NCI-H1694 treated with DMSO at 0.1 percent for 48 hours (cell line): Measurements from ENCODE around the gene CACTIN.

Experiments used
- DNase-seq: peaks from one replicate; lab custom pipeline; 2025; lab: John Stamatoyannopoulos, UW

The CACTIN gene

DNA sequence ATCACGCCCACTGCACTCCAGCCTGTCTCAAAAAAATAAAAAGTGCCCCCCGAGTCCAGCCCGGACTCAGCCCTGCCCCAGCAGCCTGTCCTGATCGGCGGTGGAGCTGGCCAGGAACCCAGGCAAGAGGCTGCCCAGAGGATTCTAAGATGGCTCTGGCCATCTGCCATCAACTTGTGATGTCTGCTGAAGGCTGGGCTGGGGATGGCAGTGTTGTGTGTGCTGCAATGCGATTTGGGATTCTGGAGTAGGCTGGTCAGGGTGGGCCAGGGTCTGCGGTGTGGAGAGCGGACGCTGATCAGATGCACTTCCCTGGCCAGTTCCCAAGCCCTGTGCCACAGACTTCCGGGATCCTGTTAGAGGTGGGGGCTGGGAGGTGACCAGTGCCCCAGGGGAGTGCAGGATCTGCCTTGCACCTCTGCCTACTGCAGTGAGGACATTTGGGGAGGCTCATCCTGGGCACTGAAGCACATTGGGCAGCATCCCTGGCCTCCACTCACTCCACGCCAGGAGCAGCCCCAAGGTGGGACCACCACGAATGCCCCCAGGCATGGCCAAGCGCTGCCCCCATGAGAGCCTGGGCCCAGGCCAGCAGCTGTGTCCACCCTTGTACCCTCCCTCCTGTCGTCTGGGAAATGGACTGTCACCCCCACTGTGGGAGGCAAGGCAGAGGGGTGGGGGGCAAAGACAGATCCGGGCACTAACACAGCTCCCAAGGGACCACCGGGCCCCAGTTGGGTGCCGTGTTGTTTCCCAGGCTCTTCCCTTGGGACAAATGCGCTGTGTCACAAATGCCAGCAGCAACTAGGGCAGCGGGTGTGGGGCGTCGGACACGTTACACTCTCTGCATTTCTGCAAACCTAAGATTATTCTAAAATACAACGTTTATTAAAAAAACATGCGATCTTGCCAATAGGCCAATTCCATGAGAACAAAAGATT is 16.5 kb downstream of the CACTIN start:
- DNase-seq, result no peak

GRCh38 chr19:3608750-3609322 is 17.8 kb downstream of the CACTIN start:
- no peak for DNase-seq

GRCh38 chr19:3608079-3608641 is 18.4 kb downstream of the CACTIN start:
- no peak for DNase-seq

DNA sequence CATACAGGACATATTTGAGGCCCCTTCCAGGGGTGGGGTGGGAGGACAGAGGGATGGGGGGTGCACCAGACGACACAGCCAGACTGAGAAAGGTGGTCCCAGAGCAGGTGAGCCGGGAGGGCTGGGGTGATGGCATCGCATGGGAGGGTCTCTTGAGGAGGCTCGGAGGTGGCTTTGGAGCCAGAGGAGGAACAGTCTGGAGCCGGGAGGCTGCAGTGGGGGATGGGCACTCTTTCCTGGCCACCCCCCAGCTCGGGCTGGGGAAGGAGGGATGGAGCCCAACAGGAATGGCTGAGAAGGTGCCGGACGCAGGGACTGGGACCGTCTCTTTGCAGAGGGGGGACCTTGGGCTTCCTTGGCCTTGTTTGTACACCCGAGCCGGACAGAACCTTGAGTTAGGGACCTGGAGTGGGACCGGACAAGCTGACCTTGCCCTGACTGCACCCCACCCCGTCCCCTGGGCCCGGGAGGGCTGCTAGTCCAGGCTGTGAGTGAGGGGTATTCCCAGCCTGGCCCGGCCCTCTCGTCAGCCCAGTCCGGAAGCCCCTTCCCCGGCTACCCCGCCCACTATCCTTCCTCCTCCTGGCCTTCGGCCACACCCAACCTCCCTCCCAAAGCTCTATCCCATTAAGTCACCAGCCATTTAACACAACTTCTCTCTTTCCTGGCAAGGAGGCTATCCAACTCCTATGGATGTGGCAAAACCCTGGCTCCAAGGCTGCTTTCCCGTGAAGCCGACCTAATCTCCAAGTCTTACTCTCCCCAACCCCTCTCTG is 19.1 kb downstream of the CACTIN start:
- no peak for DNase-seq

GRCh38 chr19:3606690-3607289 is 19.8 kb downstream of the CACTIN start, which contains the start of gene TBXA2R:
Gene TBXA2R, minus strand, starts transcription at chr19:3606875. Its CDS starts 6,241 bp downstream, at chr19:3600634.
- DNase-seq, result no peak

GRCh38 chr19:3606174-3606689 is 20.4 kb downstream of the CACTIN start:
- no peak for DNase-seq

GRCh38 chr19:3605770-3606169 is 20.8 kb downstream of the CACTIN start:
- DNase-seq, result no peak

GRCh38 chr19:3605361-3605760 is 21.2 kb downstream of the CACTIN start:
- DNase-seq, result no peak

DNA sequence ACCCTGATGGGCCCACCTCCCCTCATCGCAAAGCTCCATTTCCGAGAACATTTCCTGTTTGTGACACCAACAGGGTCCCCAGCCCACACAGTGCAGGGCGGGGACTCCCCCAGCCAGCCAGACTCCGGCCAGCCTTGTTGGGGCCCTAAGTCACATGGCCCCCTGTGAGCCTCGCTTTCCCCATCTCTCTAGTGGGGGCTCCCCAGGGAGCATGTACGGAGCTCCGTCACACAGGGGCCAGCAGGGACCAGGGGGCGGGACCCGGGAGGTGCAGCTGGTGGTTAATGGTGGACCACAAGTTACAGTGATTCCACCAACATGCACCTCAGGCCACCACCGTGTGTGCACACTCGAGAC is 21.6 kb downstream of the CACTIN start:
- DNase-seq, result no peak

GRCh38 chr19:3604227-3604986 is 22.2 kb downstream of the CACTIN start:
- DNase-seq, result no peak

DNA sequence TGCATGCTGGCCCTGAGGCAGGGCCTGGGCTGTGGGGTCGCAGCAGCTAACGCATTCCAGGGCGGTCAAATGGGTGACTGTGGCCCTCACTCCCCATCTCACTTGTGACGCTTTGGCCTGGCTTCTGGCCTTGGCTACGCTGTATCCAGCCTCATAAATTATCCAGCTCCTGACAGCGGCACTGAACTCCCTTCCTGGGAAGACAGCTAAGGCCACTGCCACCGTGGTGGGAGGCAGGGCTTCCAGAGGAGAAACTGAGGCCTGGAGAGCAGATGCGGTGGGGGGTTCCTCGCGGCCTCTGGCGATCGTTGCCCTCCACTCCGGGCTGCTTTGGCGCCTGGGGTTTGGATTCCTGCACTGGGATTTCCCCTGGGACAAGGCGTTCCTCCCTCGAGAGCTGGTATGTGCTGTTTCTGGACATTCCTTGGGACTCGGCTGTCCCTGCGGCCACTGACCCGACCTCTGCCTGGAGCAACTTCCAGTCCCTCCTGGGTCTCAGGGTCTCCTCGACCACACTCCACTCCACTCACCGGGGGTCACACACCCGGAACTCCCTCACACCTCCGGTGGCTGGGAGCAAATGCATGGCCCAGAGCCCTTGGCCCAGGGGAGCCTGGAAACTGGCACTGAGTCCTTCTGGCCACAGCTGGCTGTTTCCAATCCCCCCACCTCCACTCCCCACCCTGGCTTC is 23.3 kb downstream of the CACTIN start:
- DNase-seq, result no peak

GRCh38 chr19:3601021-3601420 is 25.6 kb downstream of the CACTIN start:
- no peak for DNase-seq

GRCh38 chr19:3599776-3600187 is 26.8 kb downstream of the CACTIN start:
- no peak for DNase-seq

DNA sequence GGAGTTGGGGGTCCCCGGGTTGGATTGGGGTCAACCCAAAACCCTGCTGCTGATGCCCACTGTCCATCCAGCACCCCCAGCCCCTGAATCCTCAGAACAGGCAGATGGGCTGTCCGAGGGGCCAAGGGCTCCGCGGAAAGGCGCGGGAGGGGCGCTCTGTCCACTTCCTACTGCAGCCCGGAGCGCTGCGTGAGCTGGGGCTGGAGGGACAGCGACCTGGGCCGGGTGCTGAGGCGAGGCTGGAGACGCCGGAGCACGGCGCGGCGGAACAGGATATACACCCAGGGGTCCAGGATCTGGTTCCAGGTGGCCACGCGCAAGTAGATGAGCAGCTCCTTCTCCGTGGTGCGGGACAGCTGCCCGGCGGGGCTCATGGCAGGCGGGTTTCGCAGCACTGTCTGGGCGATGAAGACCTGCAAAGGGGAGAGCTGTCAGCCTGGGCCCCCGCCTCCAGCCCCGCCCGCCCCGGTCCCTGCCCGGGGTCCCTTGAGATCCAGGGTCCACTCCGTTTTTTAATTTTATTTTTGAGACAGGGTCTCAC is 31.0 kb downstream of the CACTIN start:
- no peak for DNase-seq

DNA sequence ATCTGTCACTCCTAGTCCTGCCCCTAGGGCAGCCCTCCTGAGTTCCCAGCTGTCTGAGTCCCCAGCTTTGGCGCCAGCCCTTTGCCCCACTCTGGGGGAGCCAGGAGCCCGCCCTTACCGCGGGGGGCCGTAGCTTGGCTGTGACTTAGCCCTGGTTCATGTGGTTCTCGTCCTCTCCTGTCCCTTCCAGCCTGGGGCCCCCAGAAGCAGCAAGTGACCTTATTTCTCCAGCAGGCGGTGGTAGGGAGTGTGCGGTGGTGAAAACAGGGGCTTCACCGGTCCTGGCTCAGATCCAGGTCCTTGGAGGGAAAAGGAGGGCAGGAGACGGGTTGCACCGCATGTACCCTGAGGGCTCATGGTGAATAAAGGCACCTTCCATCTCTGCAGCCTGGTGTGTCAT is 33.4 kb downstream of the CACTIN start:
- no peak for DNase-seq

DNA sequence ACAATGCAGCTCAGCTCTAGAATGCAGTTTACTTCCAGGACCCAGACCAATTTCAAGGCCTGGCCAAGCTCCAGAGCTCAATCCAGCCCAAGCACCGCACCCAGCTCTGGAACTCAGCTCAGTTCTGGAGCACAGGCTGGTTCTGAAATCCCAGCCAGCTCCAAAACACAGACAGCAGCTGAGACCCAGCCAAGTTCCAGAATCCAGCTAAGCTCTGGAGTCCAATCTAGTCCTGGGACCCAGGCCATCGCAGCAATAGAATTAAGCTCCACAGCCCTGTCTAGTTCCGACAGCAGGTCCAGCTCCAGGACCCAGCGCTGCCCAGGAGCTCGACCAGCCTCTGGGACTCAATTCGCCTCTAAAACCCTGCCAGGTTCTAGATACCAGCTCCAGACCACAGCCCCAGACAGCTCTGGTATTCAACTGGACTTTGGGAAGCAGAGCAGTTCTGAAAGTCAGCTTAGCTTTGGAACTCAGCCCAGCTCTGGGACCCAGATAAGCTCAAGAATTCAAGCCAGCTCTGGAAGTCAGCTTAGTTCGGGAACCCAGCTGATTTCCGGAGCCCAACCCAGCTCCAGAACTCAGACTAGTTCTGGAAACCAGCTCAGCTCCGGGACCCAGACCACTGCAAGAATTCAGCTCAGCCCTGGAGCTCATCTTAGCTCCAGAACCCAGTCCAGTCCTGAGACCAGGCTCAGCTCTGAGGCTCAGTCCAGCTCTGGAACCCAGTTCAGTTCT is 34.5 kb downstream of the CACTIN start:
- DNase-seq, result no peak

- no peak for DNase-seq
These were observed 35.5 kb downstream of the CACTIN start for GRCh38 chr19:3590991-3591659.

GRCh38 chr19:3589949-3590348 is 36.6 kb downstream of the CACTIN start:
- no peak for DNase-seq

GRCh38 chr19:3589439-3589838 is 37.2 kb downstream of the CACTIN start:
- DNase-seq, result no peak
